ENCODE data around the gene CRACDL.

The CRACDL gene

DNA sequence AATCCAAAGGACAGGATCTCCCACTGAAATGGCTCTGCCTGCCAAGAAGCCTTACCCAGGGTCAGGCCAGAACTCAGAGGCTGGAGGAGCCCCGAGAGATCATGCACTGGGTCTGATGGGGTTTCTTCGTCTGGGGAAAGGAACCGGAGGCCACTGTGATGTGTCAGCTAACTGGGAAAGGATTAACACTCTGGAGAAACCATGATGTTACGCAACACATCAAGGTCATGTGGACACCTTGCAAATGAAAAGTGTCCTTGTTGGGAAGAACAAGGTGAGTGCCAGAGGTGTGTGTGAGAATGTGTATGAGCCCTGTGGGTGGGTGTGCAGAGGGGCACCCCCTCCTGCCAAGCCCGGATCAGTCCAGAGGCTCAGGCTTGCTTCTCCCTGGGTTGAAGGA is 86.9 kb downstream of the CRACDL start:
- DNase-seq = no peak

DNA sequence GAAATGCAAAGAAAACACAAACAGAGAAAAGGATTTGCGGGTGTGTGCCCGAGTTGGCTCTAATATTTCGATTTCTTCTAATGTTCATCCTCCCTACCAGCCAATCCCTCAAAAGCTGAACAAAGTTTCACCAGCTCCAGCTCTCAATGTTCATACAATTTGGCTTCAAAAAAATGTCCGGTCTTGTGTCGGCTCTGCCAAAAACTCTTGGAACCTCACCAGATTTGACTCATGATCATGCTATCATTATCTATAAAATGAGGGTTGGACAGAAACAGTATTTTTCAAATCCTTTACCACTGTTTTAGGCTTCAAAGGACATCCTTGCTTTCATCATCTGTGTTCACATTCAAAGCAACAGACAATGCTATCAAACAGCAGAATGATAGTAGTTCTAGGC is 88.2 kb downstream of the CRACDL start:
- no peak for DNase-seq

GRCh38 chr2:98846041-98846440 is 90.0 kb downstream of the CRACDL start:
- DNase-seq = no peak

GRCh38 chr2:98842136-98842535 is 93.9 kb downstream of the CRACDL start:
- no peak for DNase-seq

DNA sequence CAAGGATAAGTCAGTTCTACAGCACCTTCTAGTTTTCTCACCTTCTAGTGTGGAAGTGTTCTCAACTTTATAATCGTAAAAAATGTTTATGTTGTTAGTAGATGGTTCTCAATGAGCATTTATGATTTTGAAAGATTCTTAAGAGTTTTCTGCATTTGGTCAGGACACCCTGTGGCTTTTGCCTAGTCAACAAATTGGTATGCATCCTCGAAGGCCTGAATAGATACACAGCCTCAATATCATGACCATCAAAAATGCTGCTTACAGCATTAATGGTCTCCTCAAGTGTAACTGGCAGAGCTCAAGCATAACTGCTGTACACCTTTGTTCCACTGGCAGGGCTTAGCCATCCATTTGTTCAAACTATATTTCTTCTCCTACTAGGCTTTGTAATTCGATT is 96.7 kb downstream of the CRACDL start:
- DNase-seq = no peak

GRCh38 chr2:98835831-98836385 is 100.1 kb downstream of the CRACDL start:
- no peak for DNase-seq

DNA sequence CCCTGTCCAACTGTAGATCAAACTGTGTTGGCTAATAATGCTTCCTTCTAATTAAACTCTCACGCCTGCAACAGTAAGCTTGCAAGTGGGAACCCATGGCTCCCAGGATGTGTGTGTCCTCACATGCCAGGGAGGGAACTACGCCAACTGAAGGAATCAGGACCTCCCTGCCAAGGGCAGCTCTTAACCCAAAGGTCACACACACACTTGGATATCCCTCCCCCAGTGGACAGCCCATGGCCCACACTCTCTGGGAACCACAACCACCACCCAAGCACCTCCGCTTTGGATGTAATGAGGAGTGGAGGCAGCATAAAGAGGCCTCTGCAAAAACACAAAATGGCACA is 102.1 kb downstream of the CRACDL start:
- DNase-seq = no peak

- DNase-seq = no peak
Measured at GRCh38 chr2:98833172-98833916, 102.7 kb downstream of the CRACDL start.

- DNase-seq = no peak
Measured at GRCh38 chr2:98832172-98832571, 103.9 kb downstream of the CRACDL start.

- no peak for DNase-seq
Measured at GRCh38 chr2:98830571-98831145, 105.4 kb downstream of the CRACDL start.

- no peak for DNase-seq
Measured at GRCh38 chr2:98829581-98830270, 106.3 kb downstream of the CRACDL start.

GRCh38 chr2:98828793-98829371 is 107.1 kb downstream of the CRACDL start:
- no peak for DNase-seq

DNA sequence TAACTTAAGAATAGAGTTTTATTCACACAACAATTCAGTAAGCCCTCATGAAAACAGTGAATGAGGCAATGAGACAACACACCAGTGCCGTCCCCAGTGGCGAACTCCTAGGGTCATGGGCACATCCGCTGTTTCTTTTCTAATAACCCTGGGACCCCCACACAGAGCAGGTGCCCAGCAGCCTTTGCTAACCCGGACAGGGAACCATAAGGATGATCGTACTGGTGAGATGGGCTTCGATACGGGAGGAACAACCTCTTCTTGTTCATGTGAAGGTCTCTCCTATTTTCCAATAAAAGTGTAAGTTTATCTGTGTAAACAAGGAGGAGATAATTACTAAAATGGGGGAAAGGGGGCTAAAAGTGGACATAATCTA is 107.7 kb downstream of the CRACDL start:
- no peak for DNase-seq

DNA sequence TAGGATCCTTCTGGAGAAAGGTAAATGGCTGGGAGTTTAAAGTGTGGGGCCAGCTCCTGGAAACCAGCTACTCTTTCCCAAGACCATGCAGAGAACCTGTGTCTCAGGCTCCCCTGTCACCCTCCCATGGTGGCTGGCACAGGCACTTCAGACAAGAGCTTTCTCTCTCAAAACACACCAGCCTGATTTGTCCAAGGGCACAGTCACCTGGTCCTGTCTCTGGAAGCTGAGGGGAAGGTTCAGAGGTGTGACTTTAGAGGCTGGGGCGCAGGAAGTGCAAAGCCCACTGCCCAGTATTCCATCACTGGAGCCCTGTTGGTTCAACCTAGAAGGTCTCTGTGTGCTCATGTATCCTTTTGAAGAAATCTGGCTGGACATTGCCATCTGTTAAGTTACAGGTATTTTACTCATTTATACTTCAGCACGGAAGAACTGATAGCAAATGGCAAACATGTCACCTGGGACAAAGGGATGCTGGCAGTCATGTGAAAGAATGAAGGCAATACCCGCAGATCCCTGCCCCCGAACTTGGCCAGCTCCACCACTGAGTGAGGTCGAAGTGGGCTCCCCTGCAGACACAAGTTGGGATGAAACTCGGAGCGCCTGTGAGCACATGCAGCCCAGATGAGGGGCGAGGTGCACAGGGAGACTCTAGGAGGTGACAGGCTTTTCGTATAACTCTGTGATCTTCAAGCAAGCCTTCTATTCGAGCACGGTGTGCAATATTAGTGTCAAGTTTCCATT is 108.2 kb downstream of the CRACDL start:
- DNase-seq = no peak

DNA sequence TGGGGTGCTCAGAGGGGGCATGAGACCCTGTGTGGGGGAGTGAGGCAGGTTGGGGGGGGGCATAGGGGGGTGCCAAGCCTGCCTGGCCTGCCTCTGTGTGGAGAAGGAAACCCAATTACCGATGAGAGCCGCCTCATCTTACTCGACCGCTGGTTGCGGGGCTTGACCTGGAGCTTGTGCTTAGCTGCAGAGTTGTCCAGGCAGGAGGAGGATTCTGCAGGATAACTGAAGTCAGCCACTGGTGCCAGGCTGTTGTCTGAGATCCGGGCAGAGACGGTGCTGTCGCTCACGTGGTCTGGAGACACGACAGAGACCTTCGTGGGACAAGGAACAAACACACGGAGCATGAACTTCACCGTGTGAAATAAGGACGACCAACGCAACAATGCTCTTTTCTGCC is 109.2 kb downstream of the CRACDL start:
- no peak for DNase-seq

DNA sequence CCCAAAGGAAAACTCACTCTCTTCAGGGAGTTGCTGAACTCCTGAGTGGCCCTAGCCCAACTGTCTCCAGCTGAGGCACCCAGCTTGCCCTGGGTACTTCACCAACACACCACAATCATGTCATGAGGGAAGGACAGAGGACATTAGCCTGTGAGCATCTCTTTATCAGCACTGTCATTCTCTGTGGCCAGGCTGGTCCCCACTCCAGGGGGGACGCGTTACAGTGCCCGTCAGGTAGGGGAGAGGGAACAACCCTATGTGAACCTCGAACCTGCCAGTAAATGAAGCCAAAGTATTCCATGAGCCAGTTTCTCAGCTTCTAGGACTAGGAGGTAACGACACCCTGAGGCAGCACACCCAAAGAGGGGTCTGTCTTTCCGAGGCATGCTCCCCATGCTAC is 110.2 kb downstream of the CRACDL start:
- no peak for DNase-seq

GRCh38 chr2:98825404-98825803 is 110.6 kb downstream of the CRACDL start:
- no peak for DNase-seq

GRCh38 chr2:98825020-98825350 is 111.0 kb downstream of the CRACDL start:
- DNase-seq = no peak

DNA sequence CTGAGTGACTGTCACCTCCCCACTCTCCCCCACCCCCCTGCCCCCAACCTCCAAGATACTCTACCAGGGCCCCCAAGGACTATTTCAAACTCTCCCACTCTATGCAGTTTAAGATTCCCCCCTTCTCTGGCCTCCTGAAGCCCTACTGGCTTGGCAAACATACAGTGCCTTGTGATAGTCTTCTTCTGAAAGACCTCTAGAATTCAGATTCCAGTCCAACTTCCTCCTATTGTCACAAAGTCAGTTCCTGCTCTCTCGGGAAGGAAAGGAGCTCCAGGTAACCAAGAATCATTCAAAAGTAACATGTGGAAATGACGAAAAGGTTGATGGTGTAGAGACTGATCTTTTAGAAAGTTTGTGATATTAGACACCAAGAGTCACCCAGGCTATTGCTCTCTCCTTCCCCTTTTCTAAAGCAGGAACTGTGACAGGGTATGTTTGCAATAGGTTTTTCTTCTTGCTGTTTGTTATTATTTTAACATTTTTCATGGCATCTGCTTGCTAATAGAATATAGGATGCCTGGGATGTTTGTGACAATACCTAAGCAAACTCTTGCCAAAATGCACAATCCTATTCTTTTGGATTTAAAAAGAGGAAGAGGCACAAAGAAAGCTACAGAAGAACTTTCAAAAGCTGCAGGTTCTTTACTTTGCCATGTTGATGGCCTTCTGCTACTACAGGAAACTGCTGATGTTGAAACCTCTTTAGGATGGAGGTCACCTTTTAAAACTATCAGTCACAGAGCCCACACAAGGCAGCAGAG is 111.6 kb downstream of the CRACDL start:
- DNase-seq = no peak

DNA sequence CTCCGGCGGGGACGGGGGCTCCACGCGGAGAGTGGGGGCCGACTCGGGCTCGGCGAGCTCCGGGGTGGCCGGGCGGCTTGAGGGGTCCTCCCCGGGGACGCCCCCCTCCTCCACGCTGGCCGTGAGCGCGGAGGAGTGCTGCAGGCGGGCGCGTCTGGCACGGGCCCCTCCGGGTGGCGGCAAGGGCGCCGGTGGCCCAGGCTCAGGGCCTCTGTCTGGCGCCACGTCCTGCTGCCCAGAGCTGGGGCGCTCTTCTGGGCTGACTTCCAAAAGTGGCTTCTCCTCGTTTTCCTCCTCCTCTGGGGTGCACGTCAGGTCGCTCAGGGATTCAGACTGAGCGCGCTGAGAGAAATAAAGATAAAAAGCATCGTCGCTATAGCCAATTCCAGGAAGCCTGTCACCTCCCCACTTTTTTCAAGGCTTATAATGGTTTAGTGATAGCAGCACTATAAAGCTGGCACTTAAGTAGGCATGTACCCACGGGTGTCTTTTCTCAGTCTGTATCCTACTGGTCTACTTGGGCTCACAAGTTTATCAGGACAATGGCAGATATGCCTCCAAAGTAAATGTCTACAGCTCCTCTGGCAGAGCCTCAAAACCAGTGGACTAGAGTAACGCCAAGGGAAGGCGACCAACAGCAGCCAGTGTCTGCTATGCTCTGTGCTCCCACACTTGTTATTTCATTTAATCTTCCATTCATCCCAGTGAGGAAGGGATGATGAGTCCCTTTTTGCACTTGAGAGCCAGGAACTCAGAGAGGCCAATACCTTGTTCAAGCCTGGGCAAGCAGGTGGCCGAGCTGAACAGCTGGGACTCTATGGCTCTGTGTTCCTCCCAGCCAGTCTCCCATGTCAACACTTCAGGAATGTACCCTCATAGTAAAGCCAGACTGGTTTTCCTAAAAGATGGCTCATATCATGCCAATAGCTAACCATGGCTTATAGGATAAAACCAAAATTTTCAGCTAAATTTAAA is 112.5 kb downstream of the CRACDL start:
- no peak for DNase-seq

Measured in activated CD8-positive, alpha-beta memory T cell treated with anti-CD3 and anti-CD28 coated beads, Interleukin-2, amount 50 U/mL, for 48 hours (primary cell).